HG03045 (cell line): Measurements from ENCODE around the gene MBD3L1.

Experiments used
- ATAC-seq: cut with Tn5 transposase; IDR thresholded peaks from one replicate; pipeline ENCODE4 v1.9.1; 2021; ENCODE audit warnings: mild to moderate bottlenecking, moderate library complexity; ENCODE audit not compliant: unreplicated experiment

Gene MBD3L1

GRCh38 chr19:8832132-8833021, at the start of gene MBD3L1, which contains the start of gene ZNF558:
TSS of gene MBD3L1 (plus strand) at chr19:8832377. CDS start at chr19:8842679, 10,302 bp downstream.
TSS of gene ZNF558 (minus strand) at chr19:8832304. CDS start at chr19:8822659, 9,645 bp downstream.
- peak; percentile 90 for ATAC-seq

GRCh38 chr19:8794823-8795222, 37.4 kb upstream of the MBD3L1 start:
- no peak for ATAC-seq

DNA sequence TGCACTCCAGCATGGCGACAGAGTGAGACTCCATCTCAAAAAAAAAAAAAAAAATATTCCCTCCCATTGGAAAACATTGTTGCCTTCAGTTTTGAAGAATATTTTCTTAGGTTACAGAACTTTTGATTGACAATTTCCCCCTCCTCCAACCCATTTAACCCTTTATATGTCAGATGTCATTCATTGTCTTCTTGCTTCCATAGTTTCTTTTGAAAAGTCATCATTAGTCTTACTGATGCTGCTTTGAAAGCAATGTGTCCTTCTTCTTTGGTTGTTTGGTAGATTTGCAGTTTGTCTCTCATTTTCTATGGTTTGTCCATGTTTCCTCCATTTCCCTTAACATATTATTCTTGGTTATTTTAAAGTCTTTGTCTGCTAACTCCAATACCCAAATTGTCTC, 25.5 kb upstream of the MBD3L1 start:
- ATAC-seq, result no peak

- no peak for ATAC-seq
Measured at GRCh38 chr19:8811315-8812172, 20.6 kb upstream of the MBD3L1 start.

DNA sequence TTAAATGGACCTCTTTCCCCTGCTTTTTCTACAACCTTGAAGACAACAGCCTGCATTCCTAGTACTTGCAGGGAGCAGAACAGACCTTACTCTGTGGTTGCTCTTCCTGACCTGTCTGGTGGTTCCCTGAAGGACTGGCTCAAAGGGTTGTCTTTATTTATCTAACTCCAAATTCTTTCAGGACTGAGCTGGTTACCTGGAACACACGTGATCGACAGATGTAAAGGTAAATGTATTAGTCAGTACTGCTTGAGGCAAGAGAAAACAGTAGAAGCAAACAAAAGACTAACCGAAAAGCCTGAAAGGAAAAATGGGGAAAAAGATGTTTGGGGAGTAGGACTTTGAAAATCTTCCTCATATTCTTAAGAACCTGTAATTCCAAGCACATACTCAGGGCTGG, 18.0 kb upstream of the MBD3L1 start:
- ATAC-seq, result no peak

DNA sequence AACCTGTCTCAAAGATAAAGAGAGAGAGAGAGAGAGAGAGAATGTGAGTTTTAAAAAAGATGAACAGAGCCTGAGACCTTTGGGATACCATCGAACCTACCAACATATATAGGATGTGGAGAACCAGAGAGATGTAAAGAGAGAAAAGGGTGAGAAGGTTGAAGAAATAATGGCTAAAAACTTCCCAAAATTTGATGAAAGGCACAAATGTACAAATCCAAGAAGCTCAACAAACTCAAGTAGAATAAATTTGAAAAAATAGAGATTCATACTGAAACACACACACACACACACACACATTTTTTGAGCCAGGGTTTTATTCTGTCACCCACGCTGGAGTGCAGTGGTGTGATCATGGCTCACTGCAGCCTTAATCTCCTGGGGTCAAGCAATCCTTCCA, 16.4 kb upstream of the MBD3L1 start:
- no peak for ATAC-seq

DNA sequence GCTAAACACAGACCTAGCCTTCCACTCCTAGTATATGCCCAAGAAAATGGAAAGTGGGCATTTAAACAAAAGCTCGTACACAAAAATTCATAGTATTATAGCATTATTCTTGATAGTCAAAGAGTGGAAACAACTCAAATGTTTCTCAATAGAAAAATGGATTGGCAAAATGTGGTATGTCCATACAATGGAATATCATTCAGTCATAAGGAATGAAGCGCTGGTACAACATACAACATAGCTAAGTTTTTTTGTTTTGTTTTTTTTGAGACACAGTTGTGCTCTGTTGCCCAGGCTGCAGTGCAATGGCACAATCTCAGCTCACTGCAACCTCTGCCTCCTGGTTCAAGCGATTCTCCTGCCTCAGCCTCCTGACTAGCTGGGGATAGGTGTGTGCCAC, 11.9 kb upstream of the MBD3L1 start:
- ATAC-seq, result no peak

GRCh38 chr19:8821748-8822241, 10.4 kb upstream of the MBD3L1 start:
- ATAC-seq, result no peak

DNA sequence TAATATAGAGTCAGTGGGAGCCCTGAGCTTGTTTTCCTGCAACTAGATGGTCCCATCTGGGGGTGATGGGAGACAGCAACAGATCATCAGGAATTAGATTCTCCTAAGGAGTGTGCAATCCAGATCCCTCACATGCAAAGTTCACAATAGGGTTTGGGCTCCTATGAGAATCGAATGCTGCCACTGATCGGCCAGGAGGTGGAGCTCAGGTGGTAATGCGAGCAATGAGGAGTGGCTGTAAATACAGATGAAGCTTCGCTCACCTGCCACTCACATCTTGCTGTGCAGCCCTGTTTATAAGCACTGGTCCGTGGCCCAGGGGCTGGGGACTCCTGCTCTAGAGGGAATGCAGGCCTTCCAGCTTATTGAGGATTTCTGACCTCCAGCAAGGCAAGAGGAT, 5.8 kb upstream of the MBD3L1 start:
- ATAC-seq, result no peak

DNA sequence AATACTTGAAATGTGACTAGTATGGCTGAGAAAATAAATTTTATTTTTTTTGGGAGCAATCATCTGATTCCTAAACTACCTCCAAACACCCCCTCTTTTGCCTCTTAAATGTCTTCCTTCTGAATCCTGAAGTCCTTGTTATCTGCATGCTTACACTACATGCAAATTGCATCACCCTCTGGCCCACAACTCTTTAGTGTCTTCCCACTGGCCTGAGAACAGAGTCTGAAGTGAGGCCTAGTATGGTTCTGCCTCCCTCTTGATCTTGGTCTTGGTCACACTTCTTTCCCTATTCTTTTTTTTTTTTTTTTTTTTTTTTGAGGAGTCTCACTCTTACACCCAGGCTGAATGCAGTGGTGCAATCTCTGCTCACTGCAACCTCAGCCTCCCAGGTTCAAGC, 4.9 kb upstream of the MBD3L1 start:
- ATAC-seq, result no peak

DNA sequence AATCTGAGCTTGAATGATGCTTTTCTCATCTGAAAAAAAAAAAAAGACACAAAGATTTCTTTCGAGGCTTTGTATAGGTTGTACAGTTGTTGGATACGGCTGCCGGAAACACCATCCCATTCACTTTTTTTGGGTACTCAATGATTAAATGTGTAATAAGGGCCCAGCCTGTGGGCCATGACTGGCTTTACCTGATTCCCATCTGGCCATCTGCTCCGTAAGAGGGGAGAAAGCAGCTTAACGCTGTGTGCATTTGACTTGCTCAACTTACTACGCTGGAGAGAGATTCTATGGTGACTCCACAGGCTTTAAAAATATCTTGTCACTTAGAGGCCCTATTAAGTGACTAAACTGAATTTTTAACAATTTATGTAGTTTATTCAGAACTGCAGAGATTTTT, 804 bp upstream of the MBD3L1 start:
- ATAC-seq, result no peak

DNA sequence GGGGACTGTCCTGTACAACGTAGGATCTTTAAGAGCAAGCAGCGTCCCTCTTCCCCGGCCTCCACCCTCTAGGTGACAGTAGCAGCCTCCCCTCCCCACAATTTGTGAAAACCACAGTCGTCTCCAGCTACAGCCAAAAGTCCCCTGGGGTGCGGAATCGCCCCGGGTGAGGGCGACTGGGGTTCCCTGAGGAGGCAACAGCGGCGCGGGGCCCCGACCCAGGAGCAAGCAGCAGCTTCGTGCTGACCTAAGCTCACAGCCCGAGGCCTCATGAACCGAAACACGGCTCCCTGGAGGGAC, 395 bp upstream of the MBD3L1 start:
- peak; percentile 16 for ATAC-seq

- ATAC-seq, result no peak
Measured at GRCh38 chr19:8835446-8835845, 3.3 kb downstream of the MBD3L1 start.

- ATAC-seq, result no peak
Measured at GRCh38 chr19:8835877-8836276, 3.7 kb downstream of the MBD3L1 start.

DNA sequence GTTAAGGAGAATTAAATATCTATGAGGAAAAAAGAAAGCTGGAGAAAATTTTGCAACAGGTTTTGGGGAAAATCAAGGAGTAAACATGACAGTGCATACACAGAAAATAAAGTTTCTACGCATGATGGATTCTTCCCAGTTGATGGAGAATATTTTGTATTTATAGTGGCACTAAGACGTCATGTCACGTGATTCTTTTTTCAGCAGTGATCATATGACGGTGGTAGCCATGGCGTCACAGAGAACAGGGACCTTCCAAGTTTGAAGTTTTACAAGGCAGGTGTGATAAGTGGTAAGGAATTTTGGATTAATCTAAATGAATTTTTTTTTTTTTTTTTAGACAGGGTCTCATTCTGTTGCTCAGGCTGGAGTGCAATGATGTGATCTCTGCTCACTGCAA, 8.5 kb downstream of the MBD3L1 start:
- no peak for ATAC-seq

GRCh38 chr19:8846819-8847218, 14.6 kb downstream of the MBD3L1 start:
- no peak for ATAC-seq

DNA sequence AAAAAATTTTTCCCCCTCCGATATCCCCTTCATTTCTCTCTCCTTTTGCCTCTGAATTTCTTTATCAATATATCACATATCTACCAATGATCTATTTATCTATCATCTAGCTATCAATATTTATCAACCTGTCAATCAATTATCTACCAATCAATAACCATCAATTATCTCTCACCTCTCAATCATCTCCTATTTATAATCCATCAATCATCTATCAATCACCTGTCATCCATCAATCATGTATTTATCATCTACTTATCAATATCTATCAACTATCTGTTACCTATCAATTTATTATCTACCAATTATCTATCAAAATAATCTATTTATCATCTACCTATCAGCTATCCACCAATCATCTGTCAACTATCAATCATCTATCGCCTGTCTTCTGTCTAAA, 17.1 kb downstream of the MBD3L1 start:
- no peak for ATAC-seq

GRCh38 chr19:8850488-8850887, 18.3 kb downstream of the MBD3L1 start:
- no peak for ATAC-seq

DNA sequence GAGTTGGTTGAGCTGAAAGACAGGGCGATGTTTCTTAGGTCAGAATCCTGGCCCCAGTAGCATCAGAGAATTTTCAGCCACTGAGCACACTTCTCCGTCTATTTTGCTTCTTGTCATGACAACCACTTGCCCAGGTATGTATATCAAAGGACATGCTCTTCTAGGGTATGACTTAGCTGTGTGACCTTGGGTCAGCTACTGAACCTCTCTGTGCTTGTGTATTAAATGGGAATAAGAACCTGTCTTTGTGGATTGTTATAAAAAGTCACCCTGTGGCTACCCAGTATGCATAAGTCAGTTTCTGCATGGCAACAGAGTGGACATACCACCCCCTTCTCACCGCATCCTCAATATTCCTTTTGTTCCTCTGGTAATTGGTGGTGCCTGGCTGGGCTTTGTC, 26.1 kb downstream of the MBD3L1 start:
- no peak for ATAC-seq

DNA sequence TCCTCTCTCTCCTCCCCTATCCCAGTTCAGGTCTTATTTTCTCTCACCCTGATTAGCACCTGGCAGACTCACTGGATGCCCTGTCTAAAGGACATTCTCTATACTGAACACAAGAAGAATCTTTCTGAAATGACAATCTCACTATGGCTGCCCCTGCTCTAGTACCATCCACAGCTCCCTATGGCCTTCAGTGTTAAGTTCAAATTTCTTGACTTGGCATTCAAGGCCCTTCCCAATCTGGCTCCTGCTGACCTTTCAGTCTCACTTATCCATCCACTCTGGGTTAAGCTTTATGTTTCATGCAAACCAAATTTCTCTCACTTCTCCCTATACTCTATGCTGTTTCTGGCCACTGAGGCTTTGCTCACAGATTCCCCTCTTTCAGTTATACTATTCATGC, 34.2 kb downstream of the MBD3L1 start:
- ATAC-seq, result no peak

DNA sequence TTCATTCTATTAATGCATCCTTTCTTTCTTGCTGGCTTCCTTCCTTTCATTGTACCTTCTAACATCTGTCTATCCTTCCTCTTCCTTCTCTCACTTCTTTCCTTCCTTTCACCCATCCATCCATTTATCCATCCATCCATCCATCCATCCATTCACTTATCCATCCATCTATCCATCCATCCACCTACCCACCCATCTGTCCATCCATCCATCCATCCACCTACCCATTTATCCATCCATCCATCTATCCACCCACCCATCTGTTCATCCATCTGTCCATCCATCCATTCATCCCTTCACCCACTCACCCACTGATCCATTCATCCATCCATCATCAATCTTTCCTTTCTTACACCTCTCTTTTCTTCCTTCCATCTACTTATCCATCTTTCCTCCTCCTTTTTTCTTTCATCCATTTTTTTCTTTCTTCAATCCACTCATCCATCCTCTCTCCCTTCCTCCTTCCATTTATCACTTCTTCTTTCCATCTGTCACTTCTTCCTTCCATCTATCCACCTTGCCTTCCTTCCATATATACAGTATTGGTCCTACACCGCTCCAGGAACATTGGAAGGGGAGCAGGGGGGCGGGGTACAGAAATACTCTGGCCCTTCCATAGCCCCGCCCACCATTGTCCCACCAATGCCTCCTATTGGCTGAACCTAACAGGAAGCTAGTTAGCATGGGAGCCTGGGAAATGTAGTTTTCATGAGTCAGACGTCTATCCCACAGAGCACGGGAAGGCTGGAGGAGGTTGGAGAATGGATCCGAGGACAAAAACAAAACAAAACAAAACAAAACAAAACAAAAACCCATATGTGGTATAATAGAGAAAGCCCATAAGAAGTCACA, 45.9 kb downstream of the MBD3L1 start:
- no peak for ATAC-seq
